Endothelial cell of umbilical vein (primary cell): Measurements from ENCODE around the gene ZIC4. TPM values are rescaled to one million over a fixed set of nuclear protein-coding genes. Genes with fewer than 3 reads are reported as not detected.

Experiments used
- BruUV-seq: library from RNA; stranded (reverse); fragments of 400-500 nt; replicated peaks from 2 replicates; lab custom pipeline; 2021; lab: Mats Ljungman, UMichigan
- CTCF ChIA-PET: fragments of 300-600, 350-600 bp; sonication (Branson Sonifier 250); formaldehyde crosslinking; loops from one replicate; lab custom pipeline; 2021; ENCODE audit warnings: antibody characterized with exemption, inconsistent platforms; lab: Charles Lee
- POLR2A ChIA-PET: fragments of 300-600, 350-600 bp; sonication (Branson Sonifier 250); formaldehyde crosslinking; loops from one replicate; lab custom pipeline; 2021; ENCODE audit warnings: antibody characterized with exemption, inconsistent platforms; lab: Charles Lee
- DNase-seq: peaks from one replicate; pipeline ENCODE4 v3.0.0-alpha.2; 2011; ENCODE audit warnings: low read depth, low spot score
- FAIRE-seq: peaks from 2 replicates; lab custom pipeline; 2011; peaks lifted over from hg19 to GRCh38; lab: Jason Lieb, UNC
- H2AFZ ChIP-seq: 2 replicates; pipeline ENCODE4 v1.6.0; 2012; ENCODE audit warnings: low read depth, low read length, control low read depth, inconsistent platforms
- H3K27ac ChIP-seq: 2 replicates; pipeline ENCODE4 v1.5.1; 2011; ENCODE audit warnings: low read depth, mild to moderate bottlenecking, control low read depth, low read length, moderate library complexity; ENCODE audit not compliant: insufficient read depth
- H3K27me3 ChIP-seq, 2 experiments: 2 replicates each; pipeline versions ENCODE4 v1.6.0 to v1.6.1; 2011; ENCODE audit warnings: low read length in 2 of 2, mixed read lengths in 1 of 2; ENCODE audit not compliant: control insufficient read depth in 2 of 2, insufficient read depth in 2 of 2
- H3K36me3 ChIP-seq, 2 experiments: 2 replicates in 1 of 2; 3 replicates in 1 of 2; pipeline ENCODE4 v1.5.1; 2011; ENCODE audit warnings: low read length in 2 of 2, mild to moderate bottlenecking in 1 of 2, moderate library complexity in 1 of 2; ENCODE audit not compliant: control insufficient read depth in 2 of 2, insufficient read depth in 2 of 2; ENCODE audit errors: extremely low read depth in 1 of 2
- H3K4me1 ChIP-seq: 3 replicates; pipeline ENCODE4 v1.5.1; 2011; ENCODE audit warnings: mild to moderate bottlenecking, low read length; ENCODE audit not compliant: control insufficient read depth, insufficient read depth; ENCODE audit errors: extremely low read depth
- H3K4me2 ChIP-seq: 2 replicates; pipeline ENCODE4 v1.6.1; 2011; ENCODE audit warnings: low read length, control low read depth, mixed read lengths; ENCODE audit not compliant: insufficient read depth
- H3K4me3 ChIP-seq, 3 experiments: fragments of 200-600 bp in 1 of 3; sonication (generic), shearing (Covaris generic) in 1 of 3; replicated peaks in 1 of 3; 2 replicates each; pipeline ENCODE4 v1.5.1; 2011 to 2016; ENCODE audit warnings: control low read depth in 3 of 3, low read length in 3 of 3, mild to moderate bottlenecking in 2 of 3, inconsistent platforms in 1 of 3, low read depth in 1 of 3, moderate library complexity in 1 of 3; ENCODE audit not compliant: insufficient read depth in 1 of 3
- H3K79me2 ChIP-seq: 2 replicates; pipeline ENCODE4 v1.6.0; 2012; ENCODE audit warnings: low read length, inconsistent platforms; ENCODE audit not compliant: control insufficient read depth, insufficient read depth
- H3K9ac ChIP-seq: replicated peaks from 2 replicates; pipeline ENCODE3; 2011; ENCODE audit warnings: low read length, control low read depth; ENCODE audit not compliant: insufficient read depth; ENCODE audit errors: extremely low read depth
- H3K9me1 ChIP-seq: replicated peaks from 3 replicates; pipeline ENCODE4 v1.6.0; 2011; ENCODE audit warnings: mild to moderate bottlenecking, low read length; ENCODE audit not compliant: control insufficient read depth, insufficient read depth; ENCODE audit errors: extremely low read depth
- H3K9me3 ChIP-seq: replicated peaks from 2 replicates; pipeline ENCODE4 v1.5.1; 2012; ENCODE audit warnings: low read length, inconsistent platforms; ENCODE audit not compliant: control insufficient read depth, insufficient read depth
- H4K20me1 ChIP-seq: replicated peaks from 2 replicates; pipeline ENCODE3; 2011; ENCODE audit warnings: mild to moderate bottlenecking, low read length; ENCODE audit not compliant: control insufficient read depth, insufficient read depth; ENCODE audit errors: extremely low read depth
- CTCF ChIP-seq, 2 donors: IDR thresholded peaks; 1 replicate in 1 of 2; 2 replicates in 1 of 2; pipeline ENCODE4 v1.5.1; 2011; ENCODE audit warnings: low read length in 2 of 2, mild to moderate bottlenecking in 2 of 2, moderate library complexity in 2 of 2, control low read depth in 1 of 2, inconsistent platforms in 1 of 2, low read depth in 1 of 2; ENCODE audit not compliant: insufficient read depth in 1 of 2; ENCODE audit errors: extremely low read depth in 1 of 2
- EZH2 ChIP-seq: IDR thresholded peaks from 2 replicates; pipeline ENCODE4 v1.6.1; 2012; ENCODE audit warnings: borderline replicate concordance, low read depth, mild to moderate bottlenecking, moderate library complexity, low read length, inconsistent platforms; ENCODE audit not compliant: severe bottlenecking
- FOS ChIP-seq: IDR thresholded peaks from 2 replicates; pipeline ENCODE4 v1.6.1; 2011; ENCODE audit warnings: mild to moderate bottlenecking, low read length, moderate library complexity, borderline replicate concordance; ENCODE audit not compliant: insufficient read depth
- GATA2 ChIP-seq: IDR thresholded peaks from 2 replicates; pipeline ENCODE4 v1.7.0; 2011; ENCODE audit warnings: low read depth, mild to moderate bottlenecking, moderate library complexity, mixed read lengths, low read length; ENCODE audit not compliant: insufficient read length, insufficient read depth
- JUN ChIP-seq: IDR thresholded peaks from 2 replicates; pipeline ENCODE4 v1.6.1; 2011; ENCODE audit warnings: borderline replicate concordance, low read depth; ENCODE audit not compliant: insufficient read length, insufficient read depth
- MAX ChIP-seq: IDR thresholded peaks from 2 replicates; pipeline ENCODE4 v1.6.1; 2011; ENCODE audit not compliant: insufficient read depth, insufficient read length
- MYC ChIP-seq: IDR thresholded peaks from one replicate; pipeline ENCODE4 v1.6.1; 2011; ENCODE audit warnings: mild to moderate bottlenecking, low read depth, low read length
- POLR2A ChIP-seq: IDR thresholded peaks from 2 replicates; pipeline ENCODE4 v1.6.1; 2012; ENCODE audit warnings: low read depth, mild to moderate bottlenecking, control low read depth, low read length
- POLR2AphosphoS5 ChIP-seq: IDR thresholded peaks from 2 replicates; pipeline ENCODE4 v1.6.1; 2012; ENCODE audit warnings: low read depth, mild to moderate bottlenecking, control low read depth, low read length, moderate library complexity; ENCODE audit not compliant: insufficient read depth
- dilution Hi-C: fragments of 300-500 bp; cut with MboI; formaldehyde crosslinking; loops from one replicate; pipeline ENCODE4 v1.15.0; 2019; ENCODE audit warnings: low sequenced_read_pairs; ENCODE audit not compliant: extremely low pct_ligation_motif_present
- intact Hi-C: fragments of 100-400 bp; cut with micrococcal nuclease; formaldehyde crosslinking; loops from one replicate; pipeline ENCODE4 v1.10.0; 2022
- polyA plus RNA-seq, 4 experiments: library from polyadenylated mRNA; depleted of rRNA in 3 of 4; stranded (reverse) in 3 of 4; unstranded in 1 of 4; fragments of >200 nt; gene quantifications; 2 replicates each; pipeline versions ENCODE4 v1.2.1 to v1.2.3, GENCODE V29; 2011 to 2012; ENCODE audit warnings: missing spikeins in 1 of 4
- total RNA-seq: library from RNA; stranded (reverse); gene quantifications from 2 replicates; pipeline ENCODE4 v1.2.3, GENCODE V29; 2021

The ZIC4 gene
- total and polyA plus RNA-seq, 2 donors (not counting 3 experiments of a cell fraction or from before 2014, with no cell fraction given), result not detected

- no peak for DNase-seq
- H2AFZ ChIP-seq, result no peak overlapping the region
- H3K27ac ChIP-seq, result no peak overlapping the region
- no peaks in the 10 kb centered on the region for H3K9me3 ChIP-seq
- dilution Hi-C loops, result no loop called here
- no peak overlapping the region for H3K4me2 ChIP-seq
- no peaks in the 10 kb centered on the region for H3K79me2 ChIP-seq
- H3K27me3 ChIP-seq, result peaks cover 40 to 80% of the 10 kb centered on the region in 2 experiments
- no peak overlapping the region for H3K4me3 ChIP-seq
- TF ChIP-seq CTCF (IDR thresholded peaks at IDR 0.05; ENCODE audit: extremely low read depth in 1 of 2, insufficient read depth in 1 of 2, low read depth in 1 of 2, low read length in 2 of 2), result no peak
- TF ChIP-seq POLR2A, result no peak
- TF ChIP-seq MAX, result no peak
- TF ChIP-seq MYC, result no peak
- no peak for TF ChIP-seq EZH2
- no peak for TF ChIP-seq FOS
- TF ChIP-seq POLR2AphosphoS5, result no peak
- no peak for TF ChIP-seq JUN
- TF ChIP-seq GATA2, result no peak
- no peak for FAIRE-seq
- H3K36me3 ChIP-seq, result no peaks in the 10 kb centered on the region
- BruUV-seq, result no TSS peak
- H3K4me1 ChIP-seq, result no peaks in the 10 kb centered on the region
- no peaks in the 10 kb centered on the region for H4K20me1 ChIP-seq
- H3K9me1 ChIP-seq, result no peaks in the 10 kb centered on the region
- no peak overlapping the region for H3K9ac ChIP-seq
- CTCF ChIA-PET, result no interaction called here
- POLR2A ChIA-PET, result no interaction called here
- intact Hi-C loops, result no loop called here
Observed at GRCh38 chr3:147427746-147428145, 21.4 kb upstream of the ZIC4 start.
